HG02970 (cell line): ENCODE data around the gene PRSS22.
A peak's percentile ranks its signal among the peaks of the same experiment; 100 is the strongest.

Experiments used
- ATAC-seq: cut with Tn5 transposase; IDR thresholded peaks from one replicate; pipeline ENCODE4 v1.9.1; 2021; ENCODE audit warnings: mild to moderate bottlenecking, moderate library complexity, moderate number of reproducible peaks; ENCODE audit not compliant: unreplicated experiment, low FRiP score

Gene PRSS22

GRCh38 chr16:2881783-2882649 lies 24.0 kb upstream of the PRSS22 start:
- ATAC-seq: no peak

DNA sequence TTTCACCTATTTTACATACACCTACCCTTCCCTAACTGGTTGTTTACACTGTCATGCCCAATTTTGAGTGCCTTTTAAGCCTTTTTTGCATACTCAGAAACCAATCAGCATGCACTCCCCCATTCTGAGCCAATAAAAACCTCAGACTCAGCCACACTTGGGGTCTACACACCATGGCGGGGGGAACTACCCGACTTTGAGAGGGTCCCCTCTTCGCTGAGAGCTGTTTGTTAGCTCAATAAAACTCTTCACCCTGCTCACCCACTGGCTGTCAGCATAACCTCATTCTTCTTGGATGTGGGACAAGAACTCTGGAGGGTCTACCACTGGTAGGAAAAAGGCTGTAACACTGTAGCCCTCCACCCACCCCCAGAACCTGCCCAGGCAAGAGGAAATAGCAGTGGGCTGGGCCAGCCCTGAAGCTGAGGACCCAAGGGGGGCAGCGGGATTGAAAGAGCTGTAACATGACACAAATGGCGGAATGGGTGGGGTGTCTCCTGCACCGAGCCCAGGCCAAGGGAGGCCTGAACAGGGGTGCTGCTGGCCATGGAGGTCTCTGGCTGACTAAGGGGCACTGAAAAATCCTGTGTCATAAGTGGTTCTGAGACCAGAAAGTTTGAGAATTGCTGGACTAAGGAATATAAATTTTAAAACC lies 22.0 kb upstream of the PRSS22 start:
- no peak for ATAC-seq

DNA sequence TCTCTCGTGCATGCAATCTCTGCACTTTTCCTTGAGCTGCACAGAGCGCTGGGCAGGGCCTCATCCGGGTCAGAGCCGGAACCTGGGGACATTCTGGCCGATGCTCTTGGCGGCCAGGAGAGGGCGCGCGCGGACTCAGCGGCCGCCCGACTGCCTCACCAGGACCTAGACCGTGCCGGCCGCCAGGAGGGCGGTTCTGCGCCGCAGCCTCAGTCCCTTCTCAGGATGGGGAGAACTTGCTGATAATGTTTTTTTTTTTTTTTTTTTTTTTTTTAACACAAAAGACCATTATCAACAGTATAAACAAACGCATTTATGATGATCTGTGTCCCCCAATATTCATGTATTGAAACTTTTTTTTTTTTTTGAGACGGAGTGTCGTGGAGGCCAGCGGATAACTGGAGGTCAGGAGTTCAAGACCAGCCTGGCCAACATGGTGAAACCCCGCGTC lies 17.0 kb upstream of the PRSS22 start:
- ATAC-seq: peak; percentile 60

DNA sequence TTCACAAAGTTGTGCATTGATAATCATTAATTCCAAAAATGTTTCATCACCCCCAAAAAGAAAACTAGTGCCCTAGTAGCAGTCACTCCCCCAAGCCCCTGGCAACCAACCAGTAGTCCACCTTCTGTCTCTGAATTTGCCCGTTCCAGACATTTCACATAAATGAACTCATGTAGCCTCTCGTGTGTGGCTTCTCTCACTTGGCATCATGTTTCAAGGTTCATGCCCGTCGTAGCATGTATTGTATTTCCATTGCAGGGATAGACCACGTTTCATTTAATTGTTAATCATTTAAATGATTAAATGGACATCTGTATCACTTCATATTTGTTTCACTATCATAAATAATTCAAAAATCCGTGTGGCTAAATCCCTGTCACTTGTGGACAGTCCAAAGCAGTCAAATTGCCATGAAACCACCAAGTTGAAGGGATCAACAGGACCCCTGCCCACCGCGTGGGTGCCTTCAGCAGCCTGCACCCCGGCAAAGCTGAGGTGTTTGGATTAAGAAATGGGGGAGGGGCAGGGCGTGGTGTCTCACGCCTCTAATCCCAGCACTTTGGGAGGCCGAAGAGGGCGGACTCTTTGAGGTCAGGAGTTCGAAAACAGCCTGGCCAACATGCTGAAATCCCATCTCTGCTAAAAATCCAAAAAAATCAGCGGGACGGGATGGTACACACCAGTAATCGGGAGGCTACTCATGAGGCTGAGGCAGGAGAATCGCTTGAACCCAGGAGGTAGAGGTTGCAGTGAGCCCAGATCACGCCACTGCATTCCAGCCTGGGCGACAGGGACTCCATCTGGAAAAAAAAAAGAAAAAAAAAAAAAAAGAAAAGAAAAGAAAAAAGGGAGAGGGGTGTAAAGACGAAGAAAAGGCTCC lies 16.3 kb upstream of the PRSS22 start:
- ATAC-seq: no peak

- no peak for ATAC-seq
Measured at GRCh38 chr16:2871926-2872325, 14.0 kb upstream of the PRSS22 start.

GRCh38 chr16:2867987-2868789 lies 10.2 kb upstream of the PRSS22 start:
- peak; percentile 85 for ATAC-seq

DNA sequence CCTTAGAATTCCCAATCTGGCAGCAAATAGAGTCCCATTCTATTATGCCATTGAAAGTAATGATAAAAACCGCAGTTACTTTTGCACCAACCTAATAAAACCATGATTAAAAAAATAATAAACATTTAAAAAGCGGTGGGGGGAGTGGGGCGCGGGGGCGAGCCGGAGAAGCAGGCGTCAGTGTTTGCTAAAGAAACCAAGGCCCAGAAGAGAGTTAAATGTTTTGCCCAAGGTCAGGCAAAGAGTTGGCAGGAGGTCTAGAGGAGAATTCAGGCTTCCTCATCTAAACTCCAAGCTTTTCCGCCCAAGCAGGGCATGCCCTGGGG lies 9.7 kb upstream of the PRSS22 start:
- no peak for ATAC-seq

DNA sequence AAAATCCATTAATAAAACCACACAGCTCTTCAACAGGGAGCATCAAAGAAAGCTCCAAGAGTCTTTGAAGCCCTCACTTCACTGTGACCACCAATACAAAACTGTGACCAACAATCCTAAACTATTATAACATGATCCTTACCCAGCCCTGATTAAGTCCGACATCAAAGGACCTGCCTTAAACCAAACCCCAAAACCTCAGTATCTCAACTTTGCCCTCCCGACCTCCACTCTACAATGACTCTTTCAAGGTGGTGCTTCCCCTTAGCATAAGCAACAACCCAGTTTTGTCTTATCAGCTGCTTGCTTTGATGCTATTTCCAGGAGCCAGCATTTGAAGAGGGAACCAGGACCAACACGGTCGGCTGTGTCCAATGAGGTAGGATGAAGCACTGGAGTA lies 8.5 kb upstream of the PRSS22 start:
- no peak for ATAC-seq

GRCh38 chr16:2865651-2866050 lies 7.7 kb upstream of the PRSS22 start:
- ATAC-seq: no peak

DNA sequence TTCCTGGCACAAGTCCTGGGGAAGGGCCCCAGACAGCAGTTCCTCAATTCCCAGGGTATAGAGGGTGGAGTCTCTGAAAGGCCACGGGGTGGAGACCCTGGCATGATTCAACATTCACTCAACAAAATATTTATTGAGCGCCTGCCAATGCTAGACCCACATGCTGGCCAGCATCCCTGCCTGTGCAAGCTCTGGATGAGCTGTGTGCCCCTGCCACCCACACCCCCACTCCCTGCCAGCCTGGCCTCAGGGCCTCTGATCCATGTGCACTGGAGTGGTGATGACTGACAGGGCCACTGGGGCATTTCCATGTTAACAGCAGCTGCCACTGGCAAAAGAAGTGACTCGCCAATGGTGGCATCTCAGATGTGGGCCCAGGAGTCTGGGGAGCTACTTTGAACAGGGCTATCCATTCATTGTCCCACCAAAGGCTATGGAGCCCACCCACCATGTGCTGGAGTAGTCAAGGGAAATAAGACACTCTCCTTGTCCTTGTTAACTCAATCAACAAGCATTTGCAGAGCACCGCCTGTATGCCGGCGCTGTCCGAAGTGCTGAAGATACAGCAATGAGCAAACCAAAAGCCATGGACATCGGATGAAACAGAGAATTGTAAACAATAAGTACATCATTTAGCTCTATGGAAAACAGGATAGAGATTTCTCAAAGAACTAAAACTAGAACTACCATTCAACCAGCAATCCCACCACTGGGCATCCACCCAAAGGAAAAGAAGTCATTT lies 3.0 kb upstream of the PRSS22 start:
- ATAC-seq: no peak

GRCh38 chr16:2859686-2860265 lies 1.8 kb upstream of the PRSS22 start:
- no peak for ATAC-seq

GRCh38 chr16:2858245-2859025 lies 465 bp upstream of the PRSS22 start:
- no peak for ATAC-seq

DNA sequence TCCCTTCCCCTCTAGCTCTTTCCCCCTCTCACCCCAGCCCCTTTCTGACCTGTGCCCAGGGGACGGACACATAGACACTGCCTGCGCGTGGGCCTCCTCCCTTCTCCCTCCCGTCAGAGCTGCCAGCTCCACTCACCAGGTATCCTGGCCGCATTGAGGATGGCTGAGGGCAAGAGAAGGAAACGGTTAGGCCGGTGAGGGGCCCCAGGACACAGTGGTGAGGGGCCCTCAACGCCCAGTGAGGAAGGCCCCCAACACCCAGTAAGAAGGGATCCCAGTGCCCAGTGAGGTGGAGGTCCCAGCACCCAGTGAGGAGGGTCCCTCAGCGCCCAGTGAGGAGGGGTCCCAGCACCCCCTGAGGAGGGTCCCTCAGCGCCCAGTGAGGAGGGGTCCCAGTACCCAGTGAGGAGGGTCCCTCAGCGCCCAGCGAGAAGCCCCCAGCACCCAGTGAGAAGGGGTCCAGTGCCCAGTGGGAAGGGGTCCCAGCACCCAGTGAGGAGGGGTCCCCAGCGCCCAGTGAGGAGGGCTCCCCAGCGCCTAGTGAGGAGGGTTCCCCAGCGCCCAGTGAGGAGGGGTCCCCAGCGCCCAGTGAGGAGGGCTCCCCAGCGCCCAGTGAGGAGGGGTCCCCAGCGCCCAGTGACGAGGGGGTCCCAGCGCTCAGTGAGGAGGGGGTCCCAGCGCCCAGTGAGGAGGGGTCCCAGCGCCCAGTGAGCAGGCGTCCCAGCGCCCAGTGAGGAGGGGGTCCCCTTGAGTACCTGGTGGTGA lies 1.1 kb downstream of the PRSS22 start:
- ATAC-seq: no peak

DNA sequence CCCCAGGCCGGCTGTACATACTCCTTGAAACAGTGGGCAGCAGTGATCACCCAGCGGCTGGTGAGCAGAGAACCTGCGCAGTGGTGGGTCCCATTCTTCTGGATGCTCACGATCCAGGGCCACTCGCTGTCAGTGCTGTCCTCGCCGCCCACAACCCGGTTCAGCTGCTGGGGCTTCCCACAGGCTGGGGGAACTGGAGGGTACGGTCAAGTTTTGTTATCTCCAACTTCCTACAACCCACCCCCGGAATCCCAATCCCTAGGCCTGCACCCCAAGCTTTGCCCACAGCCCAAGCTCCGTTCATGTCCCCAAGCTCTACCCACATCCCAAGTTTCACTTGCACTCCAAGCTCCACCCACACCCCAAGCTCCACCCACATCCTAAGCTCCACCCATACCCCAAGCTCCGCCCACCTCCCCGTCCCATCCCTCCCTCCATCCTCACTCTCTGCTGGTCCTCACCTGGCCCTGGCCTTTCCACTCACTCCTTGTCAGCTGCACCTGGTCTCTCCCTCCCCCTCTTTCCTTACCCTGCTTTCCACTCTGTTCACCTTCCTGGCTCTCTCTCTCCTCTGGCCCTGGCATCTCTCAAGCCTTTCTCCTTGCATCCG lies 1.8 kb downstream of the PRSS22 start:
- no peak for ATAC-seq

DNA sequence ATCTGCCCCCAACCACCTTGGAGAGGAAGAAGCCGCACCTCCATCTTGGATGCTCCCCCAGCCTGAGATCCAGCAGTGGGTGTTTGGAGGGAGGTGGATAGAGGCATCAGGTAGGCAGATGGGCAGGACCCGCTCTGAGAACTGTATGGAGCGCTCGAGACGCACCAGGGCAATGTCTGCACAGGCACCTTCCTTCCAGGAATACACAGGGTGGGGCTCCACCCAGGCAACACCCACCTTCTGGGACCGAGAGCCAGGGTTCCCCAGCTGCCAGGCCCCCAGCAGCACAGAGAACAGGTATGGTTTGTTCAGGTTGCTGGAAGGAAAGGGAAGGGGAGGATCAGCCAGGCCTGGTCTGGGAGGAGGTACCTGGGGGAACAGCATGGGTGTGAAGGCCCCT lies 2.4 kb downstream of the PRSS22 start:
- ATAC-seq: no peak

- no peak for ATAC-seq
Measured at GRCh38 chr16:2854700-2855309, 3.2 kb downstream of the PRSS22 start.

- no peak for ATAC-seq
Measured at GRCh38 chr16:2853531-2854073, 4.4 kb downstream of the PRSS22 start.
